HG02981 (cell line): ENCODE results near the gene ANKFY1.
"Not testable (repeated sequence)": the region's sequence is repeated elsewhere in the genome, so short reads cannot be mapped to it uniquely, and the experiment has no call there.

Experiments
- ATAC-seq: cut with Tn5 transposase; IDR thresholded peaks from one replicate; pipeline ENCODE4 v1.9.1; 2021; ENCODE audit warnings: mild to moderate bottlenecking, moderate library complexity; ENCODE audit not compliant: unreplicated experiment

Gene ANKFY1

GRCh38 chr17:4219241-4219640 lies 44.5 kb downstream of the ANKFY1 start:
- no peak for ATAC-seq

- no peak for ATAC-seq
Observed at GRCh38 chr17:4215882-4216570, 47.8 kb downstream of the ANKFY1 start.

GRCh38 chr17:4214157-4214556 lies 49.6 kb downstream of the ANKFY1 start:
- ATAC-seq = no peak

- ATAC-seq = no peak
Observed at GRCh38 chr17:4209611-4210010, 54.2 kb downstream of the ANKFY1 start.

GRCh38 chr17:4208238-4208637 lies 55.5 kb downstream of the ANKFY1 start:
- no peak for ATAC-seq

GRCh38 chr17:4206962-4207361 lies 56.8 kb downstream of the ANKFY1 start:
- ATAC-seq = no peak

- no peak for ATAC-seq
Observed at GRCh38 chr17:4205917-4206316, 57.9 kb downstream of the ANKFY1 start.

GRCh38 chr17:4204710-4205173 lies 59.0 kb downstream of the ANKFY1 start:
- no peak for ATAC-seq

- no peak for ATAC-seq
Observed at GRCh38 chr17:4204190-4204589, 59.6 kb downstream of the ANKFY1 start.

GRCh38 chr17:4201226-4201625 lies 62.6 kb downstream of the ANKFY1 start:
- no peak for ATAC-seq

- ATAC-seq = no peak
Observed at GRCh38 chr17:4199818-4200402, 63.9 kb downstream of the ANKFY1 start.

GRCh38 chr17:4198995-4199394 lies 64.8 kb downstream of the ANKFY1 start:
- ATAC-seq = no peak

- ATAC-seq = no peak
Observed at GRCh38 chr17:4195306-4195705, 68.5 kb downstream of the ANKFY1 start.

GRCh38 chr17:4194796-4195195 lies 69.0 kb downstream of the ANKFY1 start:
- ATAC-seq = no peak

GRCh38 chr17:4190791-4191190 lies 73.0 kb downstream of the ANKFY1 start:
- not testable (repeated sequence) for ATAC-seq

- no peak for ATAC-seq
Observed at GRCh38 chr17:4189280-4189679, 74.5 kb downstream of the ANKFY1 start.

GRCh38 chr17:4188076-4188475 lies 75.7 kb downstream of the ANKFY1 start:
- no peak for ATAC-seq

- no peak for ATAC-seq
Observed at GRCh38 chr17:4187076-4187475, 76.7 kb downstream of the ANKFY1 start.

- no peak for ATAC-seq
Observed at GRCh38 chr17:4186357-4186881, 77.4 kb downstream of the ANKFY1 start.

GRCh38 chr17:4185656-4186055 lies 78.1 kb downstream of the ANKFY1 start:
- ATAC-seq = no peak

GRCh38 chr17:4184811-4185210 lies 79.0 kb downstream of the ANKFY1 start:
- no peak for ATAC-seq

GRCh38 chr17:4182043-4182442 lies 81.7 kb downstream of the ANKFY1 start:
- ATAC-seq = no peak
